ENCODE data around the gene CHST11.

- TF ChIP-seq EZH2 (IDR thresholded peaks at IDR 0.05; ENCODE audit: borderline replicate concordance, low read length) (no peak), CTCF (conservative IDR thresholded peaks at IDR 0.05 in 1 of 2, IDR thresholded peaks at IDR 0.05 in 1 of 2; ENCODE audit: extremely low read depth in 1 of 2, insufficient read depth in 1 of 2, low read depth in 1 of 2, low read length in 2 of 2) (no peak)
Observed at GRCh38 chr12:104636496-104636895, 179.7 kb downstream of the CHST11 start.
